HCT116 (cell line): ENCODE results near the gene FIBCD1. TPM values are rescaled to one million over a fixed set of nuclear protein-coding genes. Genes with fewer than 3 reads are reported as not detected.

ENCODE experiments used
- ATAC-seq: fragments of 200-7000 bp; cut with Tn5 transposase; 2 replicates; pipeline ENCODE4 v1.9.1; 2020; ENCODE audit warnings: mild to moderate bottlenecking, moderate library complexity
- BruUV-seq: library from RNA; stranded (reverse); fragments of 400-500 nt; replicated peaks from 2 replicates; lab custom pipeline; 2021; lab: Mats Ljungman, UMichigan
- CTCF ChIA-PET: fragments of 300-600 bp; sonication (Branson Sonifier 250); formaldehyde crosslinking; loops from one replicate; lab custom pipeline; 2021; ENCODE audit warnings: antibody characterized with exemption; lab: Charles Lee
- POLR2A ChIA-PET: fragments of 300-600, 350-600 bp; sonication (Branson Sonifier 250); formaldehyde crosslinking; loops from one replicate; lab custom pipeline; 2021; ENCODE audit warnings: antibody characterized with exemption; lab: Charles Lee
- RAD21 ChIA-PET, 2 experiments: fragments of 300-600 bp; sonication (Branson Sonifier 250); formaldehyde crosslinking; loops; one replicate each; lab custom pipeline; 2023; ENCODE audit warnings: low total read pairs in 2 of 2; ENCODE audit not compliant: uncharacterized antibody in 2 of 2, unreplicated experiment in 2 of 2, low non-redundant PET in 1 of 2; lab: Charles Lee
- DNase-seq: peaks from one replicate; pipeline ENCODE4 v3.0.0-alpha.2; 2010; ENCODE audit warnings: low read depth, low spot score
- H2AFZ ChIP-seq: fragments of 200-600 bp; shearing (Covaris generic), sonication (generic); 2 replicates; pipeline ENCODE4 v1.6.1; 2017; ENCODE audit warnings: low read depth, mixed run types, mixed read lengths, antibody characterized with exemption, low read length; ENCODE audit not compliant: poor library complexity, severe bottlenecking
- H3K27ac ChIP-seq: 2 replicates; pipeline ENCODE4 v1.5.1; 2012; ENCODE audit warnings: low read depth, low read length
- H3K27me3 ChIP-seq: fragments of 200-600 bp; sonication (generic); 2 replicates; pipeline ENCODE4 v1.6.1; 2016; ENCODE audit warnings: mixed run types, low read length, mixed read lengths; ENCODE audit not compliant: insufficient read depth
- H3K36me3 ChIP-seq, 2 experiments: fragments of 200-500 bp in 1 of 2; fragments of 200-600 bp in 1 of 2; sonication (Bioruptor generic) in 1 of 2; sonication (generic) in 1 of 2; 2 replicates each; pipeline versions ENCODE4 v1.5.1 to v1.6.1; 2014 to 2016; ENCODE audit warnings: low read length in 2 of 2, inconsistent platforms in 1 of 2, mixed read lengths in 1 of 2, mixed run types in 1 of 2; ENCODE audit not compliant: insufficient read depth in 2 of 2, control insufficient read depth in 1 of 2
- H3K4me1 ChIP-seq, 2 experiments: fragments of 200-600 bp in 1 of 2; sonication (generic) in 1 of 2; 2 replicates each; pipeline versions ENCODE4 v1.5.1 to v1.6.1; 2012 to 2017; ENCODE audit warnings: low read length in 2 of 2, inconsistent platforms in 1 of 2, mild to moderate bottlenecking in 1 of 2, mixed read lengths in 1 of 2, mixed run types in 1 of 2, moderate library complexity in 1 of 2; ENCODE audit not compliant: insufficient read depth in 2 of 2, control insufficient read depth in 1 of 2
- H3K4me2 ChIP-seq: fragments of 200-600 bp; sonication (generic); 2 replicates; pipeline ENCODE4 v1.6.1; 2017; ENCODE audit warnings: mixed run types, low read length, mixed read lengths
- H3K4me3 ChIP-seq, 2 experiments: fragments of 200-600 bp in 1 of 2; sonication (generic) in 1 of 2; replicated peaks in 1 of 2; 2 replicates each; pipeline ENCODE4 v1.5.1; 2011 to 2016; ENCODE audit warnings: low read length in 2 of 2, control low read depth in 1 of 2, low read depth in 1 of 2, mild to moderate bottlenecking in 1 of 2, mixed read lengths in 1 of 2, mixed run types in 1 of 2
- H3K79me2 ChIP-seq: fragments of 200-600 bp; sonication (generic); 2 replicates; pipeline ENCODE4 v1.6.1; 2017; ENCODE audit warnings: mild to moderate bottlenecking, mixed run types, low read length, moderate library complexity, mixed read lengths; ENCODE audit not compliant: insufficient read depth
- H3K9ac ChIP-seq: fragments of 200-600 bp; sonication (generic); 2 replicates; pipeline ENCODE4 v1.6.1; 2016; ENCODE audit warnings: low read length, mixed read lengths
- H3K9me2 ChIP-seq: fragments of 200-600 bp; sonication (generic), shearing (Covaris generic); 2 replicates; pipeline ENCODE4 v1.6.1; 2017; ENCODE audit warnings: mixed run types, mild to moderate bottlenecking, moderate library complexity; ENCODE audit not compliant: insufficient read depth
- H3K9me3 ChIP-seq, 2 experiments: fragments of 200-500 bp in 1 of 2; fragments of 200-600 bp in 1 of 2; sonication (Bioruptor generic) in 1 of 2; sonication (generic) in 1 of 2; 2 replicates each; pipeline ENCODE4 v1.6.1; 2014 to 2017; ENCODE audit warnings: low read length in 2 of 2, mixed read lengths in 2 of 2, inconsistent platforms in 1 of 2, low read depth in 1 of 2, mild to moderate bottlenecking in 1 of 2, mixed run types in 1 of 2, moderate library complexity in 1 of 2; ENCODE audit not compliant: control insufficient read depth in 1 of 2, insufficient read depth in 1 of 2
- H4K20me1 ChIP-seq: fragments of 200-600 bp; sonication (generic), shearing (Covaris generic); 2 replicates; pipeline ENCODE4 v1.6.1; 2017; ENCODE audit warnings: mixed run types, mild to moderate bottlenecking, moderate library complexity; ENCODE audit not compliant: insufficient read depth
- CBX3 ChIP-seq: IDR thresholded peaks from 2 replicates; pipeline ENCODE4 v1.6.1; 2012; ENCODE audit warnings: low read depth
- CEBPB ChIP-seq: IDR thresholded peaks from 2 replicates; pipeline ENCODE4 v1.6.1; 2012; ENCODE audit warnings: low read depth
- CTCF ChIP-seq, 3 experiments: fragments of 200-600 bp in 1 of 3; sonication (generic) in 1 of 3; IDR thresholded peaks in 2 of 3; conservative IDR thresholded peaks in 1 of 3; 2 replicates each; pipeline ENCODE4 v1.5.1; 2012 to 2017; ENCODE audit warnings: low read depth in 2 of 3, low read length in 2 of 3, antibody characterized with exemption in 1 of 3, borderline replicate concordance in 1 of 3, control low read depth in 1 of 3, mild to moderate bottlenecking in 1 of 3, mixed read lengths in 1 of 3, mixed run types in 1 of 3, moderate library complexity in 1 of 3; ENCODE audit not compliant: insufficient read depth in 1 of 3
- EZH2phosphoT487 ChIP-seq: fragments of 200-600 bp; IDR thresholded peaks from 2 replicates; pipeline ENCODE4 v1.6.1; 2018; ENCODE audit warnings: antibody characterized with exemption, borderline replicate concordance
- FOSL1 ChIP-seq: IDR thresholded peaks from 2 replicates; pipeline ENCODE4 v1.6.1; 2012; ENCODE audit warnings: low read depth
- MAX ChIP-seq: IDR thresholded peaks from 2 replicates; pipeline ENCODE4 v1.6.1; 2012
- POLR2A ChIP-seq: IDR thresholded peaks from 2 replicates; pipeline ENCODE4 v1.7.0; 2011; ENCODE audit warnings: borderline replicate concordance; ENCODE audit not compliant: insufficient read depth, insufficient read length; ENCODE audit errors: extremely low read depth
- SIN3A ChIP-seq: IDR thresholded peaks from 2 replicates; pipeline ENCODE4 v1.6.1; 2012; ENCODE audit warnings: low read depth
- SP1 ChIP-seq: IDR thresholded peaks from 2 replicates; pipeline ENCODE4 v1.6.1; 2012; ENCODE audit warnings: low read depth
- TCF7L2 ChIP-seq: IDR thresholded peaks from 2 replicates; pipeline ENCODE4 v1.7.0; 2011; ENCODE audit warnings: borderline replicate concordance, inconsistent platforms; ENCODE audit not compliant: insufficient read depth, insufficient read length; ENCODE audit errors: extremely low read depth
- YY1 ChIP-seq: IDR thresholded peaks from 2 replicates; pipeline ENCODE4 v1.6.1; 2011; ENCODE audit warnings: low read length, low read depth, moderate library complexity, mild to moderate bottlenecking; ENCODE audit not compliant: insufficient replicate concordance; ENCODE audit errors: extremely low read depth
- intact Hi-C: fragments of 100-400 bp; cut with micrococcal nuclease; formaldehyde crosslinking; loops from 2 replicates; pipeline ENCODE4 v1.10.0; 2022
- total RNA-seq: library from RNA; stranded (reverse); gene quantifications from one replicate; pipeline ENCODE4 v1.2.1, GENCODE V29; 2021; ENCODE audit not compliant: unreplicated experiment

The FIBCD1 gene
- total RNA-seq, 1 experiment from 2014 or later: 26.1 TPM

GRCh38 chr9:130988400-130988747 lies 49.3 kb upstream of the FIBCD1 start:
- no peak for DNase-seq
- intact Hi-C loops: no loop called here
- Histone ChIP-seq H3K9ac (no peak overlapping the region), H3K27ac (no peak overlapping the region), H3K79me2 (no peaks in the 10 kb centered on the region), H3K36me3 (no peaks in the 10 kb centered on the region), H3K4me3 (no peak overlapping the region), H3K4me2 (no peak overlapping the region), H2AFZ (no peak overlapping the region), H3K27me3 (no peaks in the 10 kb centered on the region), H4K20me1 (no peaks in the 10 kb centered on the region), H3K9me2 (no peaks in the 10 kb centered on the region), H3K9me3 (no peaks in the 10 kb centered on the region), H3K4me1 (no peaks in the 10 kb centered on the region)
- ChIA-PET CTCF (no interaction called here), POLR2A (no interaction called here), RAD21 (no interaction called here)
- BruUV-seq: no TSS peak
- ATAC-seq: no peak
- no peak for TF ChIP-seq MAX
- TF ChIP-seq FOSL1: no peak
- no peak for TF ChIP-seq CEBPB
- TF ChIP-seq SP1: no peak
- TF ChIP-seq YY1: no peak
- TF ChIP-seq POLR2A: no peak
- no peak for TF ChIP-seq TCF7L2
- TF ChIP-seq EZH2phosphoT487: no peak
- TF ChIP-seq CBX3: no peak
- TF ChIP-seq SIN3A: no peak
- no peak for TF ChIP-seq CTCF (IDR thresholded peaks at IDR 0.05 in 2 of 3, conservative IDR thresholded peaks at IDR 0.05 in 1 of 3; ENCODE audit: borderline replicate concordance in 1 of 3, insufficient read depth in 1 of 3, low read depth in 2 of 3, low read length in 2 of 3)
